GM18508 (cell line): ENCODE measurements around the gene ZMYND10.

Source experiments
- ATAC-seq: cut with Tn5 transposase; IDR thresholded peaks from one replicate; pipeline ENCODE4 v1.9.1; 2021; ENCODE audit warnings: moderate number of reproducible peaks; ENCODE audit not compliant: insufficient read depth, unreplicated experiment

The ZMYND10 gene

DNA sequence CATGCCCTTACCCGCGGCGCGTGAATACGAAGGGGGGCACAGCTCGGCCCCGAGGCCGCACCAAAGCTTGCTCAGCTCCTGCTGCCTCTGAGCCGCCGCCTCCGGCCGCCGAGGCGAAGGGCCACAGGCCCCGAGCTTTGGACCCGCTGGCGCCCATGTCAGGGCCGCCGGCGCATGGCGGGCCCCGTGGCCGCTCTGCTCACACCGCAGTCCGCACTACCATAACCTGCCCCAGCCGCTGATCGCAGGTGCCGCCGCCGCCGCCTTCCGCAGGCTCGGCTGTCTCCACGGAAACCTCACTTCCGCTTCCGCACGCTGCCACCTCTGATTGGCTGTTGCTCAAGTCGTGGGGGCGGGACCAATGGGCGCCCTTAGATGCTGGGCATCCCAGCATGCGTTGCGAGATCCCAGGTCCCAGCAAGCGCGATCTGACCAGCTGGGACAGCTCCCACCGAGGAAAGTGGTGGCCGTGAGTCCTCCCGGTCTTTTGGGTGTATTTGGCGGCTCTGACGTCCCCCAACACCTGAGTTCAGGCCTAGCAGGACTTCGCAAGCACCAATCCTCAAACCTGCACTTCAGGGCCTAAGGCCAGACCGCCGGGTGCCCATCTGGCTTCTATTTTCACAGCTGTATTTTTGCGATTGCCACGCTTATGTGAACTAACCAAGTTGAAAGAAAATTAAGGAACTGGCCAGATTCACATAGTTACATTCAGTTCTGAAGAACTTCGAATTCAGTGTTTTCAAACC is 17.4 kb downstream of the ZMYND10 start, which contains the start of gene TUSC2:
Gene TUSC2 (minus strand): TSS at position 281 of the 749 bp plus-strand sequence. CDS start 124 bp downstream, at position 157.
- peak; percentile 51 for ATAC-seq

GRCh38 chr3:50327129-50327528 is 18.4 kb downstream of the ZMYND10 start:
- ATAC-seq: no peak

GRCh38 chr3:50326182-50326541 is 19.4 kb downstream of the ZMYND10 start:
- ATAC-seq: no peak

GRCh38 chr3:50325497-50326181 is 19.9 kb downstream of the ZMYND10 start:
- ATAC-seq: no peak

DNA sequence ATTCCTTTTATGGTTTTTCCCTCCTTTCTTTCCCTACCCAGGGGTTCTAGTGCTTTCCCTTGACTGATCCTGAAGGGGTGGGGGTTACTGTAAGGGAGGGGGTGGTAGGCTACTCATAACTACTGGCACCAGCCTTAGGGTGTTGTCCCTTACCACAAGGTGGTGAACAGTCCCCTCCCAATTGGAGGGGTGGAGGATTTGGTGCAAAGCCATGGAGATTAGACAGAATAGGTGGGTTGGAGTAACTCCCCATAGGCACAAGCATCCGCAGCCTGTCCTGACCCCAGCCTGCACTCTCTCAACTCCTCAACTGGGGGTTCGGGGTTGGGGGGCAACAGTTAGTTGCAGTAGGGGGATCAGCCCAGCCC is 20.4 kb downstream of the ZMYND10 start:
- ATAC-seq: no peak

DNA sequence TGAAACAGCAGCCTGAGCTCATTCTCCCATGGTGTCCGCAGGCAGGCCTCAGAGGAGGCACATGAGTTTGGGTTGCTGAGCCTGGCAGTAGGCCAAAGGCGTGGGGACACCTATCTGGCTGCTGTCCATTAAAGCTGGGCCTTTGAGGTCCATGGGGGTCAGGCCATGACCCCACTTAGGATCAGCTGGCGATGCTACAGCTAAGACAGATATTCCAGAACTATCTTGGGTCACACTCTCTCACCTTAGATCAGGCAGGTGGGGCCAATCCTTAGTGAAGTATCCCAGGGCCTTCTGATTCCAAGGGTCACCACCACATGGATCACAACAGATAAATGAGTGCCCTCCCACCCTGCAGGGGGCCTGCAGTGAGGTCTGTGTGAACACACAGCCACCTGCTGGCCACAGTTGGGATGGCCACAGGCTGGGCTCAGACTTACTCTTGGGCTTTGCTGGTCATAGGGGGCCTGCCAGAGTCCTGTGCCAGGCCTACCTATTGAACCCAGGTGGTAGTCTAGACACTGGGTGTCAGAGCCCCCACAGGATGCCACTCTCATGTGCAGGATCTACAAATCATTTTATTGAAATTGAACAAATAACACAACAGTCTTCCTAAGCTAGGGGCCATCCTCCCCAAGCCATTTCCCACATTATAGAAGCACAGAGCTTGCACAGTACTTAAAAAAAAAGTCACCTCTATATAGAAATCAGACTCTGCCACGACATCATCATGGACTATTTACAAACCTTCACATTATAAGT is 21.0 kb downstream of the ZMYND10 start:
- no peak for ATAC-seq

- no peak for ATAC-seq
Observed at GRCh38 chr3:50323614-50324199, 21.8 kb downstream of the ZMYND10 start.

DNA sequence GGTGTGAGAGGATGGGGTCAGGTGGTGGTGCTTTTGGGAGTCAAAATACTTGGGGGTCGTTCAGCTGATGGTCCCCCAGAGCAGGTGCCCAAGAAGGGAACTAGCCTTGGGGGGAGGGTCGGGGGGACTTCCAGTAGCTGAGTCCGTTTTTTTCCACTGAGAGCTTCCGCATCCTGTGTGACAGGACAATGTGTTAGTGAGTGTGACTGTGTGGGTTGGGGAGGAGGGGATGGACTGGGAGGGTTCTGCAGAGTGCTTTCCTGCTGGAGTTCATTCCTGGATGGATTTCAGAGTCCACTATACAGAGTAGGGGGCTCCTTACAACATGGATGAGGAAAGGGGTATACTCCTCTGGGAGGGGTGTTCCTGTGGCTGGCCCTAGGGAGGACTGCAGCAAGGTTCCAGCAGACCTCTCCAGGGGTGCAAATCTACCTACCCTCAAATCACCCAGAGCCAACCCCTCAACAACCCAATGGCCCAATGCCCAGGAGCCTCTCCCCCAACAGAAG is 22.4 kb downstream of the ZMYND10 start:
- ATAC-seq: no peak

- no peak for ATAC-seq
Observed at GRCh38 chr3:50322386-50323091, 23.0 kb downstream of the ZMYND10 start, which contains the start of gene HYAL2. Gene HYAL2, minus strand, starts transcription at chr3:50322745. Its CDS starts 2,256 bp downstream, at chr3:50320489.

DNA sequence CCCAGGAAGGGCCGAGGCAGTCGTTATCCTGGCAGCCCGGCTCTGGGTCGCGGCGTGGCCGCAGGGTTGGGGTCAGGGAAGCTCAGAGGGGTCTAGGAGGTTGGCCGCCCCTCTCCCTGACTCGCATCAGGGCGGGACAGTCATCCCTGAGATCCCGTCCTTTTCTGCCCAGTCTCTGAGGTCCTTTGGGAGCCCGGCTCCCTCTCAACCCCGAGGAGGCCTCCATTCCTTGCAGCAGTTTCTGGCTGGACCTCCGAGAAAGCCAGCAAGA is 23.5 kb downstream of the ZMYND10 start:
- no peak for ATAC-seq

- peak; percentile 39 for ATAC-seq
Observed at GRCh38 chr3:50321336-50322114, 24.0 kb downstream of the ZMYND10 start.

GRCh38 chr3:50320853-50321335 is 24.6 kb downstream of the ZMYND10 start:
- peak; percentile 23 for ATAC-seq

DNA sequence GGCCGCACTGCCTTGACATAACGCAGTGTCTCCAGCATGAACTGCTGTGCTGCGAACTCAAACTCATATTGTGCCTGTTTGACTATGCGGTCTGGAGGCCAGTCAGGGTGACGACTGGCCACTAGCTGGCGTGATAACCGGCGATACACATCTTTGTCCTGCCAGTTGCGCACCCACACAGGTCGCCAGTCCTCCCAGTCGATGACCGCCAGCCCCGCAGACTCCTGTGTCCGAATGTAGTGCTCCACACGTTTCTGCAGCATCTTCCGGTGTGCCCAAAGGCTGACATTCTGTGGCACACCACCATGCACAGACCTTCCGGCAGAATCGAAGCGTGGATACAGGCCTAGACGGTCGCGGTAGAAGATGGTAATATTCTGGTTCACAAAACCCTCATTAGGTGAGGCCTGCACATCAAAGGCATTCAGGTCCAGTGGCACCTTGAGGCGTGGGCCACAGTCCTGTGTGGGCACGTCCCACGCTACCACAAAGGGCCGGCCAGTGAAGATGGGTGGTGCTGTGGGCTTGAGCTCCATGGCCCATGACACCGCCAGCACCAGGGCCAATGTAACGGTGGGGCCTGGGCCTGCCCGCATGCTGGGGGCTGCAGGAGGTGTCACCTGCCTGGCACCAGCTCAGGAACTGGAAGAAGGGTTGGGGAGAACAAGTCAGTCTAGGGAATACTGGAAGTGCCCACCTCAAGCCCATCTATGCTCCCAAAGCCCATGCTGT is 25.5 kb downstream of the ZMYND10 start:
- no peak for ATAC-seq

GRCh38 chr3:50319181-50319893 is 26.2 kb downstream of the ZMYND10 start:
- ATAC-seq: no peak

DNA sequence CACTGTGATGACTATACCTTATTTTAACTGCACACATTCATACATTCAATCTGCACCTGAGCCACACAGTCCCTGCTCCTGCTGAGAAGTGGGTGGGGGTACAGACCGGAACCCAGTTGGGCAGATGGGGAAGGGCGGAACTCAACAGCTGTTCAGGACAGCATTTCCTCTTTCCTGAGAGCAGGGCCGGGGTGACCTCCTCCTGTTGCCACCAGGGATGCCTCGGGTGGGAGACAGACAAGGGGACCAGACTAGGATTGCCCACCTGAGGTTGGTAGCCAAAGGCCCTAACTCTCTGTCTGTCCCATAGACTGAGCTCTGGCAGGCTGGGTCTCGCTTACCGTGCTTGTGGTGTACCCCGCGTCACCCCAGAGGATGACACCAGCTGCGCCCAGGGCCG is 26.9 kb downstream of the ZMYND10 start:
- no peak for ATAC-seq

DNA sequence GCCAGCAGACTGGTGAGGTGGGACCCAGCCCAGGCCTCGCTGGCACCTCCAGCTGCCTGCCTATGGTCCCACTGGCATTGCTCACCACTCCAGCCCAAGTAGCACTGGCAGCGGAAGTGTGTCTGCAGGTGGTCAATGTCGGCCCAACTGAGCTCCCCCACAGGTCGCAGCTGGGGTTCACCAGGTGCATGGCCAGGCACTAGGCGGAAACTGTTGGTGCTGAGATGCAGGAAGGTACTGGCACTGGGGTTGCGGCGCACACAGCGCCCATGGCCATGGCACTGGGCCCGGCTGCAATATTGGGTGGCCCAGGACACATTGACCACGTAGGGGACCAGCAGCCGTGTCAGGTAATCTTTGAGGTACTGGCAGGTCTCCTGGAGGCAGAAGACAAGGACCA is 27.4 kb downstream of the ZMYND10 start:
- ATAC-seq: no peak

DNA sequence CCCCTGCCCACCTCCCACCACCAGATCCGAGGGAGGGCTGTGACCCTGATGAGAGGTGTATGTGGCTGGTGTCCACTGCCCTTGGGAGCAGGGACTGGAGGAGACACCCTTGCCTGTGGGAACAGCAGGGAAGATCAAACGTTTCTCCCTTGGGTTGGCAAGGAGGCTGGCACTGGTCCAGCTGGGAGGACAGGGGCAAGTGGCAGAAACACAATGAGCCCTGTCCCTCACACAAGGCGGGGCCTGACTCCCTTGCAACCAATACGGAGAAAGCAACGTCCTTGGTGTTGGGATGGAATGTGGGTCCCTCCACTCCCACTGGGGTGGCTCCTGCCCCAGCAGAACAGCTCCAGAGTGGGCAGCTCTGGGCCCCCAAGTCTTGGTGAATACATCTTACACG is 28.2 kb downstream of the ZMYND10 start:
- ATAC-seq: no peak

- no peak for ATAC-seq
Observed at GRCh38 chr3:50316657-50317242, 28.8 kb downstream of the ZMYND10 start.
